ENCODE data around the gene CCT3. TPM values are rescaled to one million over a fixed set of nuclear protein-coding genes. Genes with fewer than 3 reads are reported as not detected.
"Not testable (repeated sequence)": the region's sequence is repeated elsewhere in the genome, so short reads cannot be mapped to it uniquely, and the experiment has no call there.

Gene CCT3
- total RNA-seq, 1 donor from 2014 or later, result 360 TPM

DNA sequence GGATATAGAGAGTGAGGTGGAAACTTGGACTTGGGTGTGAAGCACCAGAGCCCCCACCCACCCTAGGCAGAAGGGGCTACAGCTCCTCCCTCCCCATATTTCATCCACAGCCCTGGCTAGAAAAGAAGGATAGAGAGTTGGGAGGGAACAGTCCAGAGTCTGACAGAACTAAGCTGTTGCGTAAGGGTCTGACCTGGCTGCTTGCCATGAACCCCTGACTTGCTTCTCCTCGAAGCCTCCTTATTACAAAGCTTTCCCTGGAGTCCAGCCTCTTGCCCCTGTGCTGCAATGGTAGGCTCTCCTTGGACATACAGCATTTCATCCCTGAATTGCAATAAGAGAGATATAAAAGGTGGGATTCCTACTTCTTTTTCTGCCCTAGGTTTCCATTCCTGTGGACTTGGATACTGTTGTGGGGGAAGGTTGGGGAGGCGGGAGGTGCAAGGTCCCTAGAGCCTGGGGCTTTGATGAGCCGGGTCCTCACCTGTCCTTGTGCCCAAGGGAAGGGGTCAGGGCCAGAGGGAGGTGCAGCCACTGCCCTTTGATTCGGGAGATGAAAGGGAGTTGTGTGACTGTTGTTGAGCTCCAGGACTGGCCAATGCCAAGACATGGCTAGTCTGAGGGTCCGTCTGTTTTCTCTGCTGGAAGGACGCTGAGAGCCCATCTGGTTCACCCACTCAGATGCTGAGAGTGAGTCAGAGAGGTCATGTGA, 33.6 kb upstream of the CCT3 start:
- Mint-ChIP-seq H3K27me3 (ENCODE audit: low read depth, unreplicated experiment) (peaks cover 43% of the 10 kb centered on the region), H3K9me3 (ENCODE audit: unreplicated experiment) (no peaks in the 10 kb centered on the region), H3K27ac (ENCODE audit: unreplicated experiment) (no peak overlapping the region), H3K4me1 (ENCODE audit: low read depth, unreplicated experiment) (peaks cover 12% of the 10 kb centered on the region), H3K4me3 (ENCODE audit: unreplicated experiment) (no peak overlapping the region), H3K36me3 (ENCODE audit: low read depth, unreplicated experiment) (peaks cover 5% of the 10 kb centered on the region)
- Histone ChIP-seq H3K79me2 (ENCODE audit: insufficient read depth, low read length) (no peaks in the 10 kb centered on the region), H3K27me3 (ENCODE audit: insufficient read depth, low read length) (peaks cover 14% of the 10 kb centered on the region), H2AFZ (ENCODE audit: low read depth, low read length) (no peak overlapping the region), H3K4me2 (ENCODE audit: low read length) (no peak overlapping the region), H3K9ac (ENCODE audit: low read length) (no peak overlapping the region), H3K9me3 (ENCODE audit: insufficient read depth, low read depth, low read length) (no peaks in the 10 kb centered on the region), H3K27ac (ENCODE audit: low read depth, low read length) (no peak overlapping the region), H3K4me1 (ENCODE audit: insufficient read depth, low read length) (peaks cover 8% of the 10 kb centered on the region), H3K4me3 (ENCODE audit: insufficient read depth, low read depth, low read length) (no peak overlapping the region), H3K36me3 (ENCODE audit: insufficient read depth, low read length) (no peaks in the 10 kb centered on the region), H4K20me1 (ENCODE audit: insufficient read depth, low read length) (no peaks in the 10 kb centered on the region)
- FAIRE-seq (no peak), DNase-seq (ENCODE audit: low read depth) (peak; percentile 30)
- TF ChIP-seq EZH2 (IDR thresholded peaks at IDR 0.05; ENCODE audit: insufficient read depth, low read length), result no peak
- TF ChIP-seq, protein P1, sequence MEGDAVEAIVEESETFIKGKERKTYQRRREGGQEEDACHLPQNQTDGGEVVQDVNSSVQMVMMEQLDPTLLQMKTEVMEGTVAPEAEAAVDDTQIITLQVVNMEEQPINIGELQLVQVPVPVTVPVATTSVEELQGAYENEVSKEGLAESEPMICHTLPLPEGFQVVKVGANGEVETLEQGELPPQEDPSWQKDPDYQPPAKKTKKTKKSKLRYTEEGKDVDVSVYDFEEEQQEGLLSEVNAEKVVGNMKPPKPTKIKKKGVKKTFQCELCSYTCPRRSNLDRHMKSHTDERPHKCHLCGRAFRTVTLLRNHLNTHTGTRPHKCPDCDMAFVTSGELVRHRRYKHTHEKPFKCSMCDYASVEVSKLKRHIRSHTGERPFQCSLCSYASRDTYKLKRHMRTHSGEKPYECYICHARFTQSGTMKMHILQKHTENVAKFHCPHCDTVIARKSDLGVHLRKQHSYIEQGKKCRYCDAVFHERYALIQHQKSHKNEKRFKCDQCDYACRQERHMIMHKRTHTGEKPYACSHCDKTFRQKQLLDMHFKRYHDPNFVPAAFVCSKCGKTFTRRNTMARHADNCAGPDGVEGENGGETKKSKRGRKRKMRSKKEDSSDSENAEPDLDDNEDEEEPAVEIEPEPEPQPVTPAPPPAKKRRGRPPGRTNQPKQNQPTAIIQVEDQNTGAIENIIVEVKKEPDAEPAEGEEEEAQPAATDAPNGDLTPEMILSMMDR (IDR thresholded peaks at IDR 0.05; ENCODE audit: insufficient read depth, low read depth, low read length), result no peak

DNA sequence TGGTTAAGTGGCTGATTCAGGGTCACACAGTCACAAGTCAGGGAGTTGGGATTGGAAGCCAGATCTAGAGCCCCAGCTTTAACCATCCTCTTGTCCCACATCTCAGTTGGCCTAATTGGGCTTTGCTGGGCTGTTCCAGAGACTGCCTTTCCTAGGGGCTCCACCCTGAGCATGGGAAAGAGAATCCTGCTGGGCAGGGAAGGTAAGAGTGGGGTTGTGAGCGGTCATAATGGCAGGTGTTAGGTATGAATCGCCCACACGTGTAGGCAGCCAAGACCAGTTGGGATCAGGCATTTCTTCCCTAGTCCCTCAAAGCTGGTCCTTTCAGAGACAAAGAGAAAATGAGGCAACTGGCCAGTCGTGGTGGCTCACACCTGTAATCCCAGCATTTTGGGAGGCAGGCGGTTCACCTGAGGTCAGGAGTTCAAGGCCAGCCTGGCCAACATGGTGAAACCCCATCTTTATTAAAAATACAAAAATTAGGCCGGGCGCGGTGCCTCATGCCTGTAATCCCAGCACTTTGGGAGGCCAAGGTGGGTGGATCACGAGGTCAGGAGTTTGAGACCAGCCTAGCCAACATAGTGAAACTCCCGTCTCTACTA, 31.7 kb upstream of the CCT3 start:
- H3K4me1 Mint-ChIP-seq (ENCODE audit: low read depth, unreplicated experiment), result peaks cover 12% of the 10 kb centered on the region
- H2AFZ ChIP-seq (ENCODE audit: low read depth, low read length), result peak overlapping the region; percentile 38
- peak overlapping the region; percentile 14 for H3K4me3 Mint-ChIP-seq (ENCODE audit: unreplicated experiment)
- H3K4me2 ChIP-seq (ENCODE audit: low read length), result peak overlapping the region; percentile 86
- peaks cover 10% of the 10 kb centered on the region for H3K36me3 Mint-ChIP-seq (ENCODE audit: low read depth, unreplicated experiment)
- not testable (repeated sequence) for H3K36me3 ChIP-seq (ENCODE audit: insufficient read depth, low read length); H3K9me3 Mint-ChIP-seq (ENCODE audit: unreplicated experiment); FAIRE-seq; H3K9me3 ChIP-seq (ENCODE audit: insufficient read depth, low read depth, low read length); DNase-seq (ENCODE audit: low read depth); H3K9ac ChIP-seq (ENCODE audit: low read length); H4K20me1 ChIP-seq (ENCODE audit: insufficient read depth, low read length); H3K27ac Mint-ChIP-seq (ENCODE audit: unreplicated experiment); H3K4me1 ChIP-seq (ENCODE audit: insufficient read depth, low read length); H3K79me2 ChIP-seq (ENCODE audit: insufficient read depth, low read length); H3K27ac ChIP-seq (ENCODE audit: low read depth, low read length)
- peaks cover 21% of the 10 kb centered on the region for H3K27me3 ChIP-seq (ENCODE audit: insufficient read depth, low read length)
- H3K4me3 ChIP-seq (ENCODE audit: insufficient read depth, low read depth, low read length), result peak overlapping the region; percentile 48
- peaks cover 58% of the 10 kb centered on the region for H3K27me3 Mint-ChIP-seq (ENCODE audit: low read depth, unreplicated experiment)

DNA sequence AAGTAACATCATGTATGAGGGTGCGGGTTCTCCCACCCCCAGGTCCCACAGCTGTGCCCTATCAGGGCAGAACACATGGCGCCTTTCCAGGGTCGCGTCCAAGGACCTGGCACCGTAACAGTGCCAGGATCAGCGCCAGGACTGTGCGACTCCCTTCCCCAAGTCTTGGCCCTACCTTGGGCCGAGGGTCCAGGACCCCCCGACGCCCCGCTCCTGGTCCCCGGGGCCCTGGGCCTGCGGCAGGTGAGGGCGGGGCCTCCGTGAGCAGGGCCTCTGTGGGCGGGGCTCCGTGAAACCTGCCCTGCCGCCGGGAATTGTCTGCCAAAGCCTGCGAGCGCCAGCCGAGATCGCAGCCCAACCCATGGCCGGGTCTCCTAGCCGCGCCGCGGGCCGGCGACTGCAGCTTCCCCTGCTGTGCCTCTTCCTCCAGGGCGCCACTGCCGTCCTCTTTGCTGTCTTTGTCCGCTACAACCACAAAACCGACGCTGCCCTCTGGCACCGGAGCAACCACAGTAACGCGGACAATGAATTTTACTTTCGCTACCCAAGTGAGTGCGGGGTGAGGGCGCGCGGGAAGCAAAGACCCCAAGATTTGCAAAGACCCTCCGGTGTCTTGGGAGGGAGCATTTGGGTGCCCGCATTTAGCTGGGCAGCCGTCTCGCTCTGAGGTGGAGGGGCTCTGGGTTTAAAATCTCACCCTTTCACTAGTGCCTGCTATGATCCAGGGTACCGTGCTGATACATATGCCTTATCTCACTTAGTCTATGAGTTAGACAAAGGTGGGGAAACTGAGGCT, 31.0 kb upstream of the CCT3 start, which contains the start of gene RHBG:
RHBG (plus strand) TSS at position 323 of the 796 bp plus-strand sequence; CDS start at position 362, 39 bp downstream.
- H3K27me3 ChIP-seq (ENCODE audit: insufficient read depth, low read length), result peaks cover 23% of the 10 kb centered on the region
- H3K9ac ChIP-seq (ENCODE audit: low read length), result no peak within 1 kb of the TSS
- peak within 1 kb of the TSS; percentile 48 for H3K4me3 ChIP-seq (ENCODE audit: insufficient read depth, low read depth, low read length)
- FAIRE-seq (no peak), DNase-seq (ENCODE audit: low read depth) (peak; percentile 12)
- no peaks in the 10 kb centered on the region for H3K79me2 ChIP-seq (ENCODE audit: insufficient read depth, low read length)
- TF ChIP-seq EZH2 (IDR thresholded peaks at IDR 0.05; ENCODE audit: insufficient read depth, low read length), result peak; percentile 44
- TF ChIP-seq, protein P1 (IDR thresholded peaks at IDR 0.05; ENCODE audit: insufficient read depth, low read depth, low read length), result no peak
- H3K4me1 ChIP-seq (ENCODE audit: insufficient read depth, low read length), result peaks cover 8% of the 10 kb centered on the region
- peaks cover 12% of the 10 kb centered on the region for H3K4me1 Mint-ChIP-seq (ENCODE audit: low read depth, unreplicated experiment)
- peaks cover 11% of the 10 kb centered on the region for H3K9me3 Mint-ChIP-seq (ENCODE audit: unreplicated experiment)
- no peaks in the 10 kb centered on the region for H3K9me3 ChIP-seq (ENCODE audit: insufficient read depth, low read depth, low read length)
- H4K20me1 ChIP-seq (ENCODE audit: insufficient read depth, low read length), result no peaks in the 10 kb centered on the region
- peaks cover 13% of the 10 kb centered on the region for H3K36me3 Mint-ChIP-seq (ENCODE audit: low read depth, unreplicated experiment)
- H3K27ac Mint-ChIP-seq (ENCODE audit: unreplicated experiment), result no peak within 1 kb of the TSS
- H2AFZ ChIP-seq (ENCODE audit: low read depth, low read length), result peak within 1 kb of the TSS; percentile 38
- H3K4me2 ChIP-seq (ENCODE audit: low read length), result peak within 1 kb of the TSS; percentile 86
- no peaks in the 10 kb centered on the region for H3K36me3 ChIP-seq (ENCODE audit: insufficient read depth, low read length)
- peak within 1 kb of the TSS; percentile 14 for H3K4me3 Mint-ChIP-seq (ENCODE audit: unreplicated experiment)
- no peak within 1 kb of the TSS for H3K27ac ChIP-seq (ENCODE audit: low read depth, low read length)
- peaks cover 64% of the 10 kb centered on the region for H3K27me3 Mint-ChIP-seq (ENCODE audit: low read depth, unreplicated experiment)

Data from astrocyte (in vitro differentiated cells and primary cell).